HG03196 (cell line): ENCODE measurements around the gene GEMIN4.
"Not testable (repeated sequence)": the region's sequence is repeated elsewhere in the genome, so short reads cannot be mapped to it uniquely, and the experiment has no call there.

Experiments used
- ATAC-seq: cut with Tn5 transposase; IDR thresholded peaks from one replicate; pipeline ENCODE4 v1.9.1; 2021; ENCODE audit not compliant: unreplicated experiment

The GEMIN4 gene

GRCh38 chr17:752002-752619 lies at the start of gene GEMIN4:
GEMIN4 (minus strand) TSS chr17:752264; CDS start chr17:752142, 122 bp downstream.
- peak; percentile 84 for ATAC-seq

- no peak for ATAC-seq
Measured at GRCh38 chr17:801660-802059, 49.6 kb upstream of the GEMIN4 start.

DNA sequence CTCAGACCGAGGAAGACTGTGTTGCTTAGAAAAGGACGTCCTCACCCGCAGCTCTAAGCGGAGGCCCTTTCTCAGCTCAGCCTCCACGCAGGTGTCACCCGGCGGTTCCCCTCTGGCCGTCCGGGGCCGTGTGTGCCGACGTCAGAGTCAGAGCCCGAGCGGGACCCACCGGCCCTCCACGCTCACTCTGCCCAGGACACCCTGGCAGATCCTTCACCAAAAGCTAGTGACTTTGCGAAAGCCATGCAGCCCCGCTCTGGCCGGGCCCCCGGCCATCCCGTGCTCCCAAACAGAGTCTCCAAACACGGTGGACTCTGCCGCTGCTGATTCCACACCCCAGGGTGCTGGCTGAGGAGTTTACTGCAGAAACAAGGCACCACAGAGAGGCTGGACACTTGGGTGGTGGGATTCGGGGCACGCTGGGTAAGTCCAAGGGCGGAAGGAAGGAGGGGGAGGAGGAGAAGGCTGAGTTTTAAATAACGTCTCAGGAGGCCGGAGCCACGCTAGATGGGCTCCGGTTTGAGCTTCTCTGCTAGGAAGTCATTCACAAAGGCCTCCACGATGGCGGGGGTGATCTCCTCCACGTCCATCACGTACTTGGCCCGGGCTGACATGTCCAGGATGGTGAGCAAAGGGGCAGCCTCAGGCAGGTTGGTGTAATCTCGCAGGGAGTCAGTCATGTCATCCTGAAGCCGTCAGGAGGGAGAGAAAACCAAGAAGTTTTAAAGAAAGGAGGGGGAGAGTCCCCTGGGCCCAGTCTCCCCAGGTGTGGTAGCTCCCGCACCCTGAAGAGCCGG lies 48.6 kb upstream of the GEMIN4 start:
- no peak for ATAC-seq

DNA sequence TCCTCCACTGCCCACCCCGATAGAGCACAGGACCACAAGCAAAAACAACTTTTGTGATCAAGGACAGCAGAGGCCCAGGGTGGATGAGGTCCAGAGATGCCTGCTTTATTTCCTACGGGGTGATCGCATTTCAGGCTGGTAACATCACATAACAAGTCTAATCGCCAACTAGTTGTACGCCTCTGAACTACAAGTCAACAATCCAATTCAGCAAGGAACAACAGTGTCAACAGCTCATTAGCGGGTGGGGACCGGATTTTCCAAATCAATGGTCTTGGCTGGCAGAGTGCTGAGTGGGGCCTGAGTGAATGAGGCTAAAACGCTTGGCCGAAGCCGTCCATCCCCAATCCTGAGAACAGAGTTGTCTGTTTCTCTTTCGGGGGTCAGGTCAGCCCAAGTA lies 47.2 kb upstream of the GEMIN4 start:
- ATAC-seq: no peak

- no peak for ATAC-seq
Measured at GRCh38 chr17:798246-798645, 46.2 kb upstream of the GEMIN4 start.

GRCh38 chr17:797236-797840 lies 45.3 kb upstream of the GEMIN4 start:
- ATAC-seq: no peak

- no peak for ATAC-seq
Measured at GRCh38 chr17:796609-797008, 44.5 kb upstream of the GEMIN4 start.

GRCh38 chr17:795721-796120 lies 43.7 kb upstream of the GEMIN4 start:
- no peak for ATAC-seq

DNA sequence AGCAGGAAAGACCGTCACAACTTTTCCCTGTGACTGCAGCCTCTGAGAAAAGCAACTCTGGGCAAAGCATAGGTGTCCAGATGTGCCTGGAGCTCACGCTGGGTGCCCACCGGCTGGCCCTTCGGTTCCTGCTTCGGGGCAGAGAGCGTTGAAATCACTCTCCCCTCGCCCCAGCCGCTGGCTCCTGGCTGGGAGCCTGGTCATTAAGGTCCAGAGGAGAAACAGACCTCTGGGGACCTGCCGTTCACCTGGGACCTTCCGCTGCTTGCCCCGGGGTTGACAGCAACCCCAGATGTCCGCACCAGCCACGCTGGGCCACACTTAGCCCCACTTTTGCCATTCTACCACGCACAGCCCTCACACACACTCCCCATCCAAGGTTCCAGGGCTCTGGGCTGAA lies 43.2 kb upstream of the GEMIN4 start:
- no peak for ATAC-seq

DNA sequence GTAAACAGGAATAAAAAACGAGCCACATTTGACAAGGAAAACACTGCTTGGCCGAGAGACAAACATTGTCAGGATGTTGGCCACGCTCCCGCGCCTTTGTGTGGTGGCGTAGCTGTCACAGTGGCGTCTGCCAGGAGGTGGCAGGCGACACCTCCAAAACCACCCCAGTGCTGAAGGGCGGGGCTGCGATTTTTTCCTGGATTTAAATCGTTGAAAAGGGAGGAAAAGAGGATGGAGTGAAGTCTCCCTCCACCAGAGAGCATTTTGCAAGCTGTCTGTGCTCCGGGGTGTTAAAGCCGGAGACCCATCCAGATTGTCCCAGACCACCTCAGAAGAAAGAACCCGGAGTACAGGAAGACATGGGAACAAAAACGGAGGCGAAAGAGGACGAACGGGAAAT lies 42.8 kb upstream of the GEMIN4 start:
- no peak for ATAC-seq

- ATAC-seq: no peak
Measured at GRCh38 chr17:792277-792676, 40.2 kb upstream of the GEMIN4 start.

DNA sequence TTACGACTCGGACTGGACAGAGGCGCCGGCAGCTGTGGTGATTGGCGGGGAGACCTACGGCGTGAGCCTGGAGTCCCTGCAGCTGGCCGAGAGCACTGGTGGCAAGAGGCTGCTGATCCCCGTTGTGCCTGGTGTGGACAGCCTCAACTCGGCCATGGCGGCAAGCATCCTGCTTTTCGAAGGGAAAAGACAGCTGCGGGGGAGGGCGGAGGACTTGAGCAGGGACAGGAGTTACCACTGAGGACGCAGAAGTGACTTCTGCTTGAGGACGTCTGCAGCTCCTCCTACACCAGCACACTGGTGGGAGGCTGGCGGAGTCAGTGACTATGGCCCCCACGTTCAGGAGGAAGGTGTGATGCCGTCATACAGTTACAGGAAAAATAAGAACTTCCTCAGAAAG lies 39.8 kb upstream of the GEMIN4 start:
- ATAC-seq: no peak

DNA sequence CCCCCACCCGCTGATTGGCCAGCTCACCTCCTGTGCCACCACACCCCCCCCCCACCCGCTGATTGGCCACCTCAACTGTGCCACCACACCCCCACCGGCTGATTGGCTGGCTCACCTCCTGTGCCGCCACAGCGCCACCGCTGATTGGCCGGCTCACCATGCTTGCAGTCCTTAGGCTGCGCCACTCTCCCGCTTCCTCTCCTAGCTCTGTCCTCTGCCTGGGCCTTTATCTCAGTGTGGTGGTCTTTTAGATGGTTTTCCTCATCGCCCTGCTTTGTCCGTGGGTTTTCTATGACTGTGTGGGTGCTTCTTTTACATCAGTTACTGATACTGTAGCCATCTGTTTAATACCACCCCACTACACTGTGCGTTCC lies 38.8 kb upstream of the GEMIN4 start:
- ATAC-seq: not testable (repeated sequence)

- ATAC-seq: not testable (repeated sequence)
Measured at GRCh38 chr17:789931-790873, 38.1 kb upstream of the GEMIN4 start.

GRCh38 chr17:789160-789840 lies 37.2 kb upstream of the GEMIN4 start:
- ATAC-seq: no peak

DNA sequence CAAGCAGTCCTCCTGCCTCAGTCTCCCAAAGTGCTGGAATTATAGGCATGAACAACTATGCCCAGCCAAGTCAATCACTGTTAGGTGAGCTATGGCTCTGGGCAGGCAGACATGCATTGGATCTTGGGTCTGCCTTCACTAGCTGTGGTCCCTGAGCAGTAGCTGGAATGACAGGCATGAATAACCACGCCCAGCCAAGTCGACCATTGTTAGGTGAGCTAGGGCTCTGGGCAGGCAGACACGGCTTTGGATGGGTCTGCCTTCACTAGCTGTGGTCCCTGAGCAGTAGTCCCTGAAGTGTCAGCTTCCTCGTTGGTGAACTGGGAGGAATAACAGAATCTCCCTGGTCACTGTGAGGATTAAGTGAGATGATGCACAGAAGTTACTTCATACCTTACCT lies 36.5 kb upstream of the GEMIN4 start:
- ATAC-seq: no peak

DNA sequence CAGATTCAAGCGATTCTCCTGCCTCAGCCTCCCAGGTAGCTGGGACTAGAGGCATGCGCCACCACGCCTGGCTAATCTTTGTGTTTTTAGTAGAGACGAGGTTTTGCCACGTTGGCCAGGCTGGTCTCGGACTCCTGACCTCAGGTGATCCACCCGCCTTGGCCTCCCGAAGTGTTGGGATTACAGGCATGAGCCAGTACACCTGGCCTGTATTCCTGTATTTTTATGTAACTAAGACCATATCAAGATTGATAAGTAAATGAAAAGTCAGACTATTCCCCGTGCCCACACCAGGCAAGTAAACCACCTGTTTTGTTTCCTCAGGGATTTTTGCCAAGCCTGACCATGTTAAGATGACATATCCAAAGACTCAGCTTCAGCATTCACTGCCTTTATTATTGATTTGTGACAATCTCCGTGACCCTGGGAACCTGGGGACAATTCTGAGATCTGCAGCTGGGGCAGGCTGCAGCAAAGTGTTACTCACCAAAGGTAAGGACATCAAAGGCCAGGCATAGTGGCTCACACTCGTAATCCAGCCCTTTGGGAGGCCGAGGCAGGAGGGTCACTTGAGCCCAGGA lies 35.7 kb upstream of the GEMIN4 start:
- no peak for ATAC-seq

DNA sequence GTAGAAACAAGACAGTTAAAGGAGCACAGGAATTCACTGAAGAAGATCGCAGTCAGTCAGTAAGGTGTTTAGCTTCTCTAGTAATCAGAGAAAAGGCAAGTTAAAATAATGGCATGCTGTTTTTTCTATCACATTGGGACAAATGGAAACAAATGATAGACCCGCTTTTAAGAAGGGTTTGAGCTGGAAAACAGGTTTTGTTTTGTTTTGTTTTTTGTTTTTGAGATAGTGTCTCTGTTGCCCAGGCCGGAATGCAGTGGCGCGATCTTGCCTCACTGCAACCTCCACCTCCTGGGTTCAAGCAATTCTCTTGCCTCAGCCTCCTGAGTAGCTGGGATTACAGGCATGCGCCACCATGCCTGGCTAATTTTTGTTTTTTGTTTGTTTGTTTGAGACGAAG lies 33.8 kb upstream of the GEMIN4 start:
- ATAC-seq: not testable (repeated sequence)

DNA sequence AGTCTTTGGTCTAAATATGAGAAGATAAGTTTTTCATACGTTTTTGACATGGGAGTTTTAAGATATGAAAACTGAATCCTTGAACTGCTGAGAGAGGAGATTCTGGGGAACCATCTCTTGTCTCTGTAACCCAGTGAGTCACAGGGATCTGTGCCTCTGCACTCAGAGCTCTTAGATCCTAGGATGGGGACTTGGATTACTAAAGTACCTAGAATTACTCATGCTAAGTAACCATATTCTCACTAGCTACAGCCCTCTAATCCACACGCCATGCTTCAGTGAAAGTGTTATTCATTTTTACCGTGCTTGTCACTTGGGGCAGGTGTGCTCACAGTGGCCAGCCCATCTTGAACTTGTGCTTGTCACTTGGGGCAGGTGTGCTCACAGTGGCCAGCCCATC lies 32.1 kb upstream of the GEMIN4 start:
- no peak for ATAC-seq
